ENCODE results near the gene SHISA6. TPM values are rescaled to one million over a fixed set of nuclear protein-coding genes. Genes with fewer than 3 reads are reported as not detected.

The SHISA6 gene
- total RNA-seq, 4 donors from 2014 or later, result 0.14 to 4.2 (median 0.32) TPM; not detected in 1

GRCh38 chr17:11256877-11257276, 15.9 kb downstream of the SHISA6 start:
- Histone ChIP-seq H3K4me1 (no peaks in the 10 kb centered on the region), H3K4me3 (no peak overlapping the region), H3K27me3 (no peaks in the 10 kb centered on the region), H3K27ac (no peak overlapping the region), H3K36me3 (no peaks in the 10 kb centered on the region), H3K9me3 (no peaks in the 10 kb centered on the region)
- TF ChIP-seq CTCF (IDR thresholded peaks at IDR 0.05), result no peak
- 69 to 80% methylated on average over 6 to 11 of the region's 11 CpGs for WGBS, 2 donors (ENCODE audit: low coverage in 1 of 2)
- intact Hi-C loops (cut with DNase I; ENCODE audit: low total_unique reads), result no loop called here
- in situ Hi-C loops (cut with MboI; ENCODE audit: low pct_ligation_motif_present in 1 of 4, low pct_unique_long_range_greater_than_20kb in 1 of 4, low sequenced_read_pairs in 3 of 4), result no loop called here
- DNase-seq, result no peak

DNA sequence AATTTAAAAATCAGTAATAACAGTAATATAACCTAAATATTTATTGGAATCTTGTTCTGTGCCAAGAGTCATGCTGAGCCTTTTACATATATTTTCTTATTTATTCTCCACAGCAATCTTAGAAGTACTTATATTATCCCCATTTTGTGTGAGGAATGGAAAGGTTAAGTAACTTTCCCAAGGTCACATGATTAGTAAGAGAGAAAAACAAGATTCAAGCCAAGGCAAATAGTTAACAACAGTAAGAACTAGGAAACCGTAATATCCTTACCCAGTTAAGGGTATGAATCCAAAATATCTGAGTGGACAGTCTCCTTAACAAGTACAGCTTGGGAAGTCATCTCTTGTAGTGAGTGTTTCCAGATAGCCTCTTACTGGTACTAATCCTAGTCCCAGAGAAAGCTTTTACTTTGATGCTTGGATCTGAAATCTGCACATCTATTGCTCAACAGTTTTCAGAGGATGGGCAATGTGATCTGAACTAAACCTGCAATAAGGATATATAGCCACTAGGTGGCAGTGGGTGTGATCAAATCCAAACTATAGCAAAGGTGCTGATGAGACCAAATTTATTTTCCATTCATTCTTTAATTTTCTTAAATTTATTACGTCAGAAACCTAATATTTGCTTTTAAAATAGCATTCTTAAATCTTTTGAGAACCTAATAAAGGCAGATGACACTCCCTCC, 23.3 kb downstream of the SHISA6 start:
- Histone ChIP-seq H3K36me3 (no peaks in the 10 kb centered on the region), H3K9me3 (no peaks in the 10 kb centered on the region), H3K27me3 (no peaks in the 10 kb centered on the region), H3K4me3 (no peak overlapping the region), H3K27ac (no peak overlapping the region), H3K4me1 (no peaks in the 10 kb centered on the region)
- in situ Hi-C loops (cut with MboI; ENCODE audit: low pct_ligation_motif_present in 1 of 4, low pct_unique_long_range_greater_than_20kb in 1 of 4, low sequenced_read_pairs in 3 of 4) (no loop called here), intact Hi-C loops (cut with DNase I; ENCODE audit: low total_unique reads) (no loop called here)
- 81 to 92% methylated on average over 2 of the region's 2 CpGs for WGBS, 2 donors (ENCODE audit: low coverage in 1 of 2)
- no peak for DNase-seq
- TF ChIP-seq CTCF (IDR thresholded peaks at IDR 0.05) (peak in 4 of 5 experiments; percentile 11 to 25 (median 20)), EP300 (IDR thresholded peaks at IDR 0.05; ENCODE audit: low read depth) (no peak), POLR2A (IDR thresholded peaks at IDR 0.05) (no peak), POLR2AphosphoS5 (IDR thresholded peaks at IDR 0.05) (no peak)

- TF ChIP-seq CTCF (IDR thresholded peaks at IDR 0.05), result no peak
- TF ChIP-seq EP300 (IDR thresholded peaks at IDR 0.05; ENCODE audit: low read depth), result no peak
- no peak for TF ChIP-seq POLR2AphosphoS5 (IDR thresholded peaks at IDR 0.05)
- TF ChIP-seq POLR2A (IDR thresholded peaks at IDR 0.05), result no peak
- no peaks in the 10 kb centered on the region for H3K27me3 ChIP-seq
- in situ Hi-C loops (cut with MboI; ENCODE audit: low pct_ligation_motif_present in 1 of 4, low pct_unique_long_range_greater_than_20kb in 1 of 4, low sequenced_read_pairs in 3 of 4) (no loop called here), intact Hi-C loops (cut with DNase I; ENCODE audit: low total_unique reads) (no loop called here)
- 75 to 76% methylated on average over 1 of the region's 1 CpG for WGBS, 2 donors (ENCODE audit: low coverage in 1 of 2)
- H3K36me3 ChIP-seq, result no peaks in the 10 kb centered on the region
- no peak overlapping the region for H3K4me3 ChIP-seq
- DNase-seq, result no peak
- H3K9me3 ChIP-seq, result no peaks in the 10 kb centered on the region
- no peaks in the 10 kb centered on the region for H3K4me1 ChIP-seq
- no peak overlapping the region for H3K27ac ChIP-seq
These were observed 27.1 kb downstream of the SHISA6 start for GRCh38 chr17:11267999-11268575.

- no peaks in the 10 kb centered on the region for H3K27me3 ChIP-seq
- TF ChIP-seq POLR2A (IDR thresholded peaks at IDR 0.05) (no peak), CTCF (IDR thresholded peaks at IDR 0.05) (no peak), EP300 (IDR thresholded peaks at IDR 0.05; ENCODE audit: low read depth) (no peak), POLR2AphosphoS5 (IDR thresholded peaks at IDR 0.05) (no peak)
- no peaks in the 10 kb centered on the region for H3K36me3 ChIP-seq
- 87% methylated on average over 7 of the region's 7 CpGs; no CpG with 5 or more reads in 1 of the 2 donors for WGBS, 2 donors (ENCODE audit: low coverage in 1 of 2)
- in situ Hi-C loops (cut with MboI; ENCODE audit: low pct_ligation_motif_present in 1 of 4, low pct_unique_long_range_greater_than_20kb in 1 of 4, low sequenced_read_pairs in 3 of 4), result no loop called here
- no peak overlapping the region for H3K4me3 ChIP-seq
- H3K27ac ChIP-seq, result no peak overlapping the region
- no peaks in the 10 kb centered on the region for H3K4me1 ChIP-seq
- H3K9me3 ChIP-seq, result no peaks in the 10 kb centered on the region
- DNase-seq, result no peak
- intact Hi-C loops (cut with DNase I; ENCODE audit: low total_unique reads), result no loop called here
These were observed 28.2 kb downstream of the SHISA6 start for GRCh38 chr17:11269210-11269609.

Data from transverse colon (tissue), 4 donors.